Measurements from ENCODE around the gene HOXB4. TPM values are rescaled to one million over a fixed set of nuclear protein-coding genes. Genes with fewer than 3 reads are reported as not detected.

Gene HOXB4
- total and polyA plus RNA-seq, 2 donors (not counting 1 experiment from before 2014, with no cell fraction given), result 3.8 to 8.9 TPM

DNA sequence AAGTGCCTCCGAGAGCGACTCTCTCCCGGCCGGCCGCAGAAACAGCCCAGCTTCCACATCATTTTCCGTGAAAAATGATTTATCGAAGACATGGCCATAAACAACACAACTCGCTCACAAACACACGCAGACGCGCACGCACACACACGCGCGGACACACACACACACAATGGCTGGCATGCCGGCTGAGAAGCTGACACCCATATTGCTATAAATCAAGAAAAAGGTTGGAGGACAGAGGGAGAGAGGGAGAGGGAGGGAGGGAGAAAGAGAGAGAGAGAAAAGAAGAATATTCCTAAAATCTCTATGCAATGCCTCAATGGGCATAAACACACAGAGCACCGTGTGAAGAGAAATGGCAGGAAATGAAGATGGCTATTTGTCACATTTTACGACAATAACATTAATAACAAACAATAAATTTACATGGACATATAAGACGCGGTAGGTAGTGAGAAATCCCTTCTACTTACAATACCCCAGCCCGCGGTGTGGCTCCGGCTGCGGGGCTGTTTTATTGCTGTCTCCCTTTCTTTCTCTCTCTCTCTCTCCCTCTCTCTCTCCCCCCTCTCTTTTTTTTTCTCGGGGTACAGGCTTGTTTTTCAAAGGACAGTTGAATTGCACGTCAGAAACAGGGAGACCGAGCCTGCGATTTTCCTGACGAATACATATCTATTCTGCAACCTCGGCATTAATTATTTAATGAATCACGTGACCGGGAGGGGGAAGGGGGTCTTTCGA is 9.5 kb downstream of the HOXB4 start:
- Histone ChIP-seq H3K9ac (ENCODE audit: insufficient read depth, low read length) (peak overlapping the region; percentile 13), H2AFZ (ENCODE audit: low read length) (no peak overlapping the region), H3K4me3 (replicated peaks in 1 of 4; ENCODE audit: control extremely low read depth in 1 of 4, insufficient read depth in 1 of 4, low read depth in 3 of 4, low read length in 4 of 4) (peak overlapping the region; percentile 47 to 98 (median 64)), H3K79me2 (ENCODE audit: control insufficient read depth, insufficient read depth, low read length) (peaks cover 99% of the 10 kb centered on the region), H3K27me3 (ENCODE audit: control insufficient read depth, insufficient read depth, low read length) (no peaks in the 10 kb centered on the region), H4K20me1 (ENCODE audit: control insufficient read depth, extremely low read depth, insufficient read depth, low read length) (no peaks in the 10 kb centered on the region), H3K9me3 (ENCODE audit: control insufficient read depth, insufficient read depth, low read depth, low read length) (no peaks in the 10 kb centered on the region), H3K36me3 (ENCODE audit: control insufficient read depth, insufficient read depth, low read length) (peaks cover 10% of the 10 kb centered on the region), H3K27ac (ENCODE audit: insufficient read depth, low read length) (peak overlapping the region; percentile 98), H3K4me1 (ENCODE audit: control insufficient read depth, extremely low read depth, insufficient read depth, low read length) (peaks cover 39% of the 10 kb centered on the region), H3K4me2 (ENCODE audit: extremely low read depth, insufficient read depth, low read length) (peak overlapping the region; percentile 90)
- DNase-seq (ENCODE audit: low read depth in 2 of 2), result peak; percentile 67 to 93
- no peak for TF ChIP-seq EZH2 (IDR thresholded peaks at IDR 0.05; ENCODE audit: low read length, missing control alignments)
- TF ChIP-seq, protein P1, sequence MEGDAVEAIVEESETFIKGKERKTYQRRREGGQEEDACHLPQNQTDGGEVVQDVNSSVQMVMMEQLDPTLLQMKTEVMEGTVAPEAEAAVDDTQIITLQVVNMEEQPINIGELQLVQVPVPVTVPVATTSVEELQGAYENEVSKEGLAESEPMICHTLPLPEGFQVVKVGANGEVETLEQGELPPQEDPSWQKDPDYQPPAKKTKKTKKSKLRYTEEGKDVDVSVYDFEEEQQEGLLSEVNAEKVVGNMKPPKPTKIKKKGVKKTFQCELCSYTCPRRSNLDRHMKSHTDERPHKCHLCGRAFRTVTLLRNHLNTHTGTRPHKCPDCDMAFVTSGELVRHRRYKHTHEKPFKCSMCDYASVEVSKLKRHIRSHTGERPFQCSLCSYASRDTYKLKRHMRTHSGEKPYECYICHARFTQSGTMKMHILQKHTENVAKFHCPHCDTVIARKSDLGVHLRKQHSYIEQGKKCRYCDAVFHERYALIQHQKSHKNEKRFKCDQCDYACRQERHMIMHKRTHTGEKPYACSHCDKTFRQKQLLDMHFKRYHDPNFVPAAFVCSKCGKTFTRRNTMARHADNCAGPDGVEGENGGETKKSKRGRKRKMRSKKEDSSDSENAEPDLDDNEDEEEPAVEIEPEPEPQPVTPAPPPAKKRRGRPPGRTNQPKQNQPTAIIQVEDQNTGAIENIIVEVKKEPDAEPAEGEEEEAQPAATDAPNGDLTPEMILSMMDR (conservative IDR thresholded peaks at IDR 0.05 in 1 of 2, IDR thresholded peaks at IDR 0.05 in 1 of 2; ENCODE audit: low read depth in 1 of 2, low read length in 2 of 2), result no peak

DNA sequence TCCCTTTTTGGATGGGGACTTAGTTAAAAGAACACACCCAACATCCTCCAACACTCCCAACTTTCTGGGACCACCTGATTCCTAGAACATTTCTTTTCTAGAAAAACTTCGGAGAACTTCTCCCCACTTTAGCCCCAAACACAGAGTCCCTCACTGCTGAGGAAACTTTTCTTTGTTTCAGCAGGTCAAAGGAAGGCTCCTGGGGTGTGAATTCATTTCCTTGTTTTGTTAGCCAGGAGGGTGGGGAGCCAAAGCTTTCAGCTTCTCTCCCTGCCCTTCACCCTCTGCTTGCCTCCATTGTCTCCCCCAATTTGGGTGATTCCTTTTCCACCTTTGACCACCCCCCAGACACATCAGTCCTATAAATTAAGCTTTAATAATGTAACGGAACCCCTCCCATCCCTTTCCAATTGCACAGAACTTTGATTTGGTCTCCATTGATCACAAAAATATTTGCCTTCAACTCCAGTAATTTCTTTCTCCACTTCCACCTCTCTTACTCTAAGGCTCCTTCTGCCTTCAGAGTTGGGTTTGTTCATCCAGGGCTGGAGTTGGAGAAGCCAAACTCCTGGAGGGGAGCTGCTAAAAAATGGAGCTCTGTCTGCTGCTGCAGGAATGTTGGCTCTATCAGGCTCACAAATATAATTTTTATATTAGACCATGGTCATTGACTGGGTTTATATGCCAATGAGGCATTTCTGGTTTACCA is 10.3 kb downstream of the HOXB4 start:
- Histone ChIP-seq H3K27me3 (ENCODE audit: control insufficient read depth, insufficient read depth, low read length) (no peaks in the 10 kb centered on the region), H3K79me2 (ENCODE audit: control insufficient read depth, insufficient read depth, low read length) (peaks cover 99% of the 10 kb centered on the region), H3K4me1 (ENCODE audit: control insufficient read depth, extremely low read depth, insufficient read depth, low read length) (peaks cover 40% of the 10 kb centered on the region), H3K4me3 (replicated peaks in 1 of 4; ENCODE audit: control extremely low read depth in 1 of 4, insufficient read depth in 1 of 4, low read depth in 3 of 4, low read length in 4 of 4) (peak overlapping the region; percentile 28 to 98 (median 62)), H3K9me3 (ENCODE audit: control insufficient read depth, insufficient read depth, low read depth, low read length) (no peaks in the 10 kb centered on the region), H3K4me2 (ENCODE audit: extremely low read depth, insufficient read depth, low read length) (peak overlapping the region; percentile 90), H3K36me3 (ENCODE audit: control insufficient read depth, insufficient read depth, low read length) (peaks cover 10% of the 10 kb centered on the region), H3K9ac (ENCODE audit: insufficient read depth, low read length) (no peak overlapping the region), H4K20me1 (ENCODE audit: control insufficient read depth, extremely low read depth, insufficient read depth, low read length) (no peaks in the 10 kb centered on the region), H2AFZ (ENCODE audit: low read length) (no peak overlapping the region), H3K27ac (ENCODE audit: insufficient read depth, low read length) (peak overlapping the region; percentile 98)
- TF ChIP-seq, protein P1 (conservative IDR thresholded peaks at IDR 0.05 in 1 of 2, IDR thresholded peaks at IDR 0.05 in 1 of 2; ENCODE audit: low read depth in 1 of 2, low read length in 2 of 2), result no peak
- no peak for TF ChIP-seq EZH2 (IDR thresholded peaks at IDR 0.05; ENCODE audit: low read length, missing control alignments)
- DNase-seq (ENCODE audit: low read depth in 2 of 2), result no peak

DNA sequence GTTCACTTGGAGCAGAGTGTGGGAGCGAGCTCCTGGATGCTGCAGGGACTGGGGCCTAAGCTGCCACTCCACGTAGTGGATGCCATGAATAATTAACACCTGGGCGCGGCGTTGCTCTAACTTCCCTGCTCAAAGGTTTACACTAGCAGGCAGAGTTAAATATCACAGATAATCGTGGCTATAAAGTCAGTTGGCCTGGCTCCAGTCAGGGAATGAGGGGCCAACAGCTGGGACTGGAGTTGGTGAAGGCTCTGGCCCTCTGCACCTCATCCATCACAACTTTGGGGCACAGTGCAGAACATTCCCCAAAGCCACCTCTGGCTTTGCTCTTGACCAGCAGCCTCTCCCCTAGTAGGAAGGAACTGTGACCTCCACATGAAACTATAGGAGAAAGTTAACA is 10.9 kb downstream of the HOXB4 start:
- Histone ChIP-seq H3K27me3 (ENCODE audit: control insufficient read depth, insufficient read depth, low read length) (no peaks in the 10 kb centered on the region), H3K79me2 (ENCODE audit: control insufficient read depth, insufficient read depth, low read length) (peaks cover 99% of the 10 kb centered on the region), H3K4me1 (ENCODE audit: control insufficient read depth, extremely low read depth, insufficient read depth, low read length) (peaks cover 35% of the 10 kb centered on the region), H3K36me3 (ENCODE audit: control insufficient read depth, insufficient read depth, low read length) (peaks cover 10% of the 10 kb centered on the region), H3K4me3 (replicated peaks in 1 of 4; ENCODE audit: control extremely low read depth in 1 of 4, insufficient read depth in 1 of 4, low read depth in 3 of 4, low read length in 4 of 4) (peak overlapping the region in 3 of 4 experiments; percentile 28 to 98 (median 77)), H2AFZ (ENCODE audit: low read length) (no peak overlapping the region), H3K4me2 (ENCODE audit: extremely low read depth, insufficient read depth, low read length) (peak overlapping the region; percentile 90), H3K9ac (ENCODE audit: insufficient read depth, low read length) (no peak overlapping the region), H4K20me1 (ENCODE audit: control insufficient read depth, extremely low read depth, insufficient read depth, low read length) (no peaks in the 10 kb centered on the region), H3K27ac (ENCODE audit: insufficient read depth, low read length) (peak overlapping the region; percentile 86), H3K9me3 (ENCODE audit: control insufficient read depth, insufficient read depth, low read depth, low read length) (no peaks in the 10 kb centered on the region)
- no peak for TF ChIP-seq EZH2 (IDR thresholded peaks at IDR 0.05; ENCODE audit: low read length, missing control alignments)
- TF ChIP-seq, protein P1 (conservative IDR thresholded peaks at IDR 0.05 in 1 of 2, IDR thresholded peaks at IDR 0.05 in 1 of 2; ENCODE audit: low read depth in 1 of 2, low read length in 2 of 2), result no peak
- DNase-seq (ENCODE audit: low read depth in 2 of 2), result peak; percentile 20 to 82
